Activated T-helper 17 cell treated with anti-CD3 and anti-CD28 coated beads, Interleukin-2, amount 50 U/mL, for 72 hours (primary cell): ENCODE data around the gene KPNA1. TPM values are rescaled to one million over a fixed set of nuclear protein-coding genes. Genes with fewer than 3 reads are reported as not detected.
A peak's percentile ranks its signal among the peaks of the same experiment; 100 is the strongest.

ENCODE experiments used
- ATAC-seq: fragments of 150-1000 bp; cut with Tn5 transposase; replicated peaks from 2 replicates; pipeline ENCODE4 v1.10.0; 2021; ENCODE audit warnings: mild to moderate bottlenecking, moderate library complexity
- H3K27ac Mint-ChIP-seq: one replicate; pipeline ENCODE4 v1.8.0; 2022; ENCODE audit warnings: mixed read lengths
- H3K27me3 Mint-ChIP-seq: one replicate; pipeline ENCODE4 v1.8.0; 2022; ENCODE audit warnings: mixed read lengths
- H3K36me3 Mint-ChIP-seq: one replicate; pipeline ENCODE4 v1.8.0; 2022; ENCODE audit warnings: low read depth, mild to moderate bottlenecking, mixed read lengths
- H3K4me1 Mint-ChIP-seq: one replicate; pipeline ENCODE4 v1.8.0; 2022; ENCODE audit warnings: mixed read lengths
- H3K4me3 Mint-ChIP-seq: one replicate; pipeline ENCODE4 v1.8.0; 2022; ENCODE audit warnings: mild to moderate bottlenecking, mixed read lengths
- H3K9me3 Mint-ChIP-seq: one replicate; pipeline ENCODE4 v1.8.0; 2022; ENCODE audit warnings: mixed read lengths
- total RNA-seq, 2 donors: library from RNA; stranded (reverse); gene quantifications; one replicate each; pipeline ENCODE4 v1.2.3, GENCODE V29; 2022

KPNA1 gene
- total RNA-seq, result 10 to 100 TPM; 29.2 to 47.9 TPM

- Mint-ChIP-seq H3K9me3 (no peaks in the 10 kb centered on the region), H3K4me1 (peaks cover 25% of the 10 kb centered on the region), H3K27ac (peak within 1 kb of the TSS; percentile 65), H3K36me3 (no peaks in the 10 kb centered on the region), H3K4me3 (peak within 1 kb of the TSS; percentile 76), H3K27me3 (no peaks in the 10 kb centered on the region)
- ATAC-seq, result peak; percentile 88
Observed at GRCh38 chr3:122514123-122515019, at the start of gene KPNA1. Gene KPNA1 (minus strand): TSS chr3:122514939. CDS start chr3:122496565, 18,374 bp downstream.

GRCh38 chr3:122564155-122564912 lies 49.6 kb upstream of the KPNA1 start, which contains the start of the genes DTX3L and PARP9:
Gene DTX3L (plus strand): TSS chr3:122564338. CDS start chr3:122564427, 89 bp downstream.
Gene PARP9 (minus strand): TSS chr3:122564300. CDS start chr3:122559620, 4,680 bp downstream.
- peak; percentile 87 for ATAC-seq
- H3K36me3 Mint-ChIP-seq, result peaks cover 43% of the 10 kb centered on the region

GRCh38 chr3:122563717-122564025 lies 48.9 kb upstream of the KPNA1 start:
- Mint-ChIP-seq H3K36me3 (peaks cover 43% of the 10 kb centered on the region), H3K27me3 (no peaks in the 10 kb centered on the region), H3K4me3 (peak overlapping the region; percentile 95), H3K9me3 (no peaks in the 10 kb centered on the region), H3K4me1 (peaks cover 39% of the 10 kb centered on the region), H3K27ac (peak overlapping the region; percentile 97)
- ATAC-seq, result no peak

More at GRCh38 chr3:122564155-122564912, 49.6 kb upstream of the KPNA1 start, which contains the start of the genes DTX3L and PARP9:
- Mint-ChIP-seq H3K27me3 (no peaks in the 10 kb centered on the region), H3K4me1 (peaks cover 46% of the 10 kb centered on the region), H3K9me3 (no peaks in the 10 kb centered on the region), H3K4me3 (peak within 1 kb of the TSS; percentile 95), H3K27ac (peak within 1 kb of the TSS; percentile 97)

- H3K9me3 Mint-ChIP-seq, result no peaks in the 10 kb centered on the region
- peak overlapping the region; percentile 97 for H3K27ac Mint-ChIP-seq
- peak overlapping the region; percentile 95 for H3K4me3 Mint-ChIP-seq
- H3K27me3 Mint-ChIP-seq, result no peaks in the 10 kb centered on the region
- H3K36me3 Mint-ChIP-seq, result peaks cover 41% of the 10 kb centered on the region
- no peak for ATAC-seq
- peaks cover 33% of the 10 kb centered on the region for H3K4me1 Mint-ChIP-seq
Observed at GRCh38 chr3:122562923-122563716, 48.4 kb upstream of the KPNA1 start.

GRCh38 chr3:122560680-122561079 lies 45.9 kb upstream of the KPNA1 start:
- Mint-ChIP-seq H3K27ac (no peak overlapping the region), H3K27me3 (no peaks in the 10 kb centered on the region), H3K36me3 (peaks cover 43% of the 10 kb centered on the region), H3K4me3 (peak overlapping the region; percentile 7), H3K4me1 (peaks cover 22% of the 10 kb centered on the region), H3K9me3 (no peaks in the 10 kb centered on the region)
- ATAC-seq, result peak; percentile 44

GRCh38 chr3:122559906-122560305 lies 45.2 kb upstream of the KPNA1 start:
- Mint-ChIP-seq H3K4me1 (peaks cover 20% of the 10 kb centered on the region), H3K27ac (no peak overlapping the region)
- no peak for ATAC-seq

GRCh38 chr3:122558605-122559004 lies 43.9 kb upstream of the KPNA1 start:
- no peak for ATAC-seq
- no peak overlapping the region for H3K27ac Mint-ChIP-seq
- no peaks in the 10 kb centered on the region for H3K9me3 Mint-ChIP-seq
- H3K4me3 Mint-ChIP-seq, result no peak overlapping the region
- H3K36me3 Mint-ChIP-seq, result peaks cover 60% of the 10 kb centered on the region
- H3K27me3 Mint-ChIP-seq, result no peaks in the 10 kb centered on the region
- peaks cover 25% of the 10 kb centered on the region for H3K4me1 Mint-ChIP-seq

More at GRCh38 chr3:122559906-122560305, 45.2 kb upstream of the KPNA1 start:
- Mint-ChIP-seq H3K36me3 (peaks cover 49% of the 10 kb centered on the region), H3K9me3 (no peaks in the 10 kb centered on the region), H3K4me3 (no peak overlapping the region), H3K27me3 (no peaks in the 10 kb centered on the region)

GRCh38 chr3:122557356-122557755 lies 42.6 kb upstream of the KPNA1 start:
- Mint-ChIP-seq H3K4me3 (no peak overlapping the region), H3K36me3 (peaks cover 73% of the 10 kb centered on the region), H3K27me3 (no peaks in the 10 kb centered on the region), H3K27ac (no peak overlapping the region), H3K9me3 (no peaks in the 10 kb centered on the region), H3K4me1 (peaks cover 15% of the 10 kb centered on the region)
- ATAC-seq, result no peak

GRCh38 chr3:122555275-122556071 lies 40.7 kb upstream of the KPNA1 start:
- ATAC-seq, result no peak
- Mint-ChIP-seq H3K9me3 (no peaks in the 10 kb centered on the region), H3K36me3 (peaks cover 92% of the 10 kb centered on the region), H3K27me3 (no peaks in the 10 kb centered on the region), H3K27ac (no peak overlapping the region), H3K4me3 (no peak overlapping the region), H3K4me1 (peaks cover 6% of the 10 kb centered on the region)

GRCh38 chr3:122553171-122553570 lies 38.4 kb upstream of the KPNA1 start:
- H3K27me3 Mint-ChIP-seq, result no peaks in the 10 kb centered on the region
- H3K4me3 Mint-ChIP-seq, result no peak overlapping the region
- no peak overlapping the region for H3K27ac Mint-ChIP-seq
- H3K9me3 Mint-ChIP-seq, result no peaks in the 10 kb centered on the region
- ATAC-seq, result no peak
- H3K4me1 Mint-ChIP-seq, result peaks cover 6% of the 10 kb centered on the region
- H3K36me3 Mint-ChIP-seq, result peaks cover 98% of the 10 kb centered on the region

GRCh38 chr3:122548619-122549018 lies 33.9 kb upstream of the KPNA1 start:
- Mint-ChIP-seq H3K27me3 (no peaks in the 10 kb centered on the region), H3K36me3 (peaks cover 98% of the 10 kb centered on the region), H3K4me1 (no peaks in the 10 kb centered on the region), H3K4me3 (no peak overlapping the region), H3K27ac (peak overlapping the region; percentile 40), H3K9me3 (no peaks in the 10 kb centered on the region)
- no peak for ATAC-seq

- Mint-ChIP-seq H3K36me3 (peaks cover 98% of the 10 kb centered on the region), H3K27me3 (no peaks in the 10 kb centered on the region), H3K27ac (peak overlapping the region; percentile 40), H3K4me3 (no peak overlapping the region), H3K4me1 (no peaks in the 10 kb centered on the region), H3K9me3 (no peaks in the 10 kb centered on the region)
- ATAC-seq, result no peak
Observed at GRCh38 chr3:122548076-122548475, 33.3 kb upstream of the KPNA1 start.

- no peaks in the 10 kb centered on the region for H3K4me1 Mint-ChIP-seq
- peaks cover 92% of the 10 kb centered on the region for H3K36me3 Mint-ChIP-seq
- no peaks in the 10 kb centered on the region for H3K9me3 Mint-ChIP-seq
- no peaks in the 10 kb centered on the region for H3K27me3 Mint-ChIP-seq
- no peak overlapping the region for H3K27ac Mint-ChIP-seq
- H3K4me3 Mint-ChIP-seq, result no peak overlapping the region
- ATAC-seq, result no peak
Observed at GRCh38 chr3:122546151-122546550, 31.4 kb upstream of the KPNA1 start.
